A673 (cell line): Measurements from ENCODE around the gene GRIP1. TPM values are rescaled to one million over a fixed set of nuclear protein-coding genes. Genes with fewer than 3 reads are reported as not detected.

Experiments
- BruUV-seq: library from RNA; stranded (reverse); fragments of 400-500 nt; replicated peaks from 2 replicates; lab custom pipeline; 2021; lab: Mats Ljungman, UMichigan
- CTCF ChIA-PET: fragments of 300-600 bp; sonication (Branson Sonifier 250); formaldehyde crosslinking; loops from one replicate; lab custom pipeline; 2022; ENCODE audit warnings: antibody characterized with exemption; lab: Charles Lee
- POLR2A ChIA-PET: fragments of 300-600 bp; sonication (Branson Sonifier 250); formaldehyde crosslinking; loops from one replicate; lab custom pipeline; 2022; ENCODE audit warnings: antibody characterized with exemption; ENCODE audit not compliant: low non-redundant PET; lab: Charles Lee
- DNase-seq: peaks from one replicate; pipeline ENCODE4 v3.0.0-alpha.2; 2015; ENCODE audit warnings: low spot score
- H3K27ac ChIP-seq: fragments of 200-600 bp; sonication (generic); 2 replicates; pipeline ENCODE4 v1.5.1; 2016; ENCODE audit warnings: mixed run types, low read depth, mild to moderate bottlenecking, mixed read lengths, antibody characterized with exemption, low read length; ENCODE audit not compliant: poor library complexity, severe bottlenecking
- H3K27me3 ChIP-seq: fragments of 200-600 bp; sonication (generic); replicated peaks from 2 replicates; pipeline ENCODE4 v1.6.1; 2017; ENCODE audit warnings: mixed run types, low read depth, mild to moderate bottlenecking, mixed read lengths, antibody characterized with exemption, low read length; ENCODE audit not compliant: insufficient read depth, poor library complexity
- H3K36me3 ChIP-seq: fragments of 200-600 bp; sonication (generic); 2 replicates; pipeline ENCODE4 v1.6.1; 2016; ENCODE audit warnings: mixed run types, mild to moderate bottlenecking, mixed read lengths, antibody characterized with exemption, low read length; ENCODE audit not compliant: insufficient read depth, poor library complexity, severe bottlenecking
- H3K4me1 ChIP-seq: fragments of 200-600 bp; sonication (generic); 2 replicates; pipeline ENCODE4 v1.6.1; 2017; ENCODE audit warnings: mixed run types, mild to moderate bottlenecking, mixed read lengths, antibody characterized with exemption, low read length; ENCODE audit not compliant: insufficient read depth, poor library complexity, severe bottlenecking
- H3K4me3 ChIP-seq: fragments of 200-600 bp; sonication (generic); 2 replicates; pipeline ENCODE4 v1.5.1; 2016; ENCODE audit warnings: low read depth, mixed run types, mild to moderate bottlenecking, mixed read lengths, low read length; ENCODE audit not compliant: poor library complexity, severe bottlenecking
- H3K9me3 ChIP-seq: fragments of 200-600 bp; sonication (generic); 2 replicates; pipeline ENCODE4 v1.6.1; 2016; ENCODE audit warnings: mixed run types, low read depth, mild to moderate bottlenecking, mixed read lengths, antibody characterized with exemption, low read length; ENCODE audit not compliant: poor library complexity, severe bottlenecking
- EZH2 ChIP-seq: fragments of 200-600 bp; sonication (generic); IDR thresholded peaks from 2 replicates; pipeline ENCODE4 v1.6.1; 2017; ENCODE audit warnings: borderline replicate concordance, low read depth, mild to moderate bottlenecking, mixed read lengths, antibody characterized with exemption, low read length; ENCODE audit not compliant: poor library complexity, severe bottlenecking
- intact Hi-C: fragments of 100-400 bp; cut with micrococcal nuclease; formaldehyde crosslinking; loops from one replicate; pipeline ENCODE4 v1.10.0; 2022; ENCODE audit not compliant: unreplicated experiment
- total RNA-seq: library from RNA; stranded (reverse); gene quantifications from 2 replicates; pipeline ENCODE4 v1.2.3, GENCODE V29; 2021
- TF ChIP-seq, protein P1 (sequence below): fragments of 300-800, 200-600 bp; sonication (generic); conservative IDR thresholded peaks from 2 replicates; pipeline ENCODE4 v1.5.1; 2017; ENCODE audit warnings: low read depth, mild to moderate bottlenecking, antibody characterized with exemption, low read length, moderate library complexity, mixed read lengths

GRIP1 gene
- total RNA-seq, 1 experiment from 2014 or later = 3.6 TPM

DNA sequence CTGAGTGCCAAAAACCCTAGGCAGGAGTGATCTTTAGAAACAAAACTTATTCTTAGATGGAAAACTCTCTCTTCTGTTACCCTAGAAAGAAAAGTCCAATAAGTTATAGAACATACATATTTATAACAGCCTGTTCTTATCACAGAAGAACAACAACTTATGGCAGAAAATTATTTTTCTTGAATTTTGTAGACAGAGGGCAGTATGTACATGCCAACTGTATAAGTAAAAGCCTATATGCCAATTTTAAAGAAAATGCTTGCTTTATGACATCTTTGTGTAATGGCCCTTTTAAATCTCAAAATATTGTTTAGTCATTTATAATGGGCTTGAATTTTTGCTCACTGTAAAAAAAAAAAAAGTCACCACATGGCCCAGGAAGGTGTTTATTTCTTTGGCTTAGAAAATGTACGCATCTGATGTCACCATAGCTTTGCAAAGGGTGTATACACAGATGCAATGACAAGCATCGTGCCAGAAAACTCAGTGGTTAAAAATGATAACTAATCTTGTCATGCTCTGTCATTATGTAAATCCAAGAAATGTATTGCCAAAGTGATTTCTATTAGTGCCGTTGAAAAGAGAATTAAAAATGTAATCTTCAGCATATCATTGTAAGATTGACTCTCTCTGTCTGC lies 38.3 kb upstream of the GRIP1 start:
- Histone ChIP-seq H3K27me3 (peaks cover 6% of the 10 kb centered on the region), H3K4me3 (no peak overlapping the region), H3K4me1 (no peaks in the 10 kb centered on the region), H3K9me3 (no peaks in the 10 kb centered on the region), H3K27ac (no peak overlapping the region), H3K36me3 (no peaks in the 10 kb centered on the region)
- CTCF ChIA-PET = no interaction called here
- no peak for TF ChIP-seq EZH2
- TF ChIP-seq, protein P1, sequence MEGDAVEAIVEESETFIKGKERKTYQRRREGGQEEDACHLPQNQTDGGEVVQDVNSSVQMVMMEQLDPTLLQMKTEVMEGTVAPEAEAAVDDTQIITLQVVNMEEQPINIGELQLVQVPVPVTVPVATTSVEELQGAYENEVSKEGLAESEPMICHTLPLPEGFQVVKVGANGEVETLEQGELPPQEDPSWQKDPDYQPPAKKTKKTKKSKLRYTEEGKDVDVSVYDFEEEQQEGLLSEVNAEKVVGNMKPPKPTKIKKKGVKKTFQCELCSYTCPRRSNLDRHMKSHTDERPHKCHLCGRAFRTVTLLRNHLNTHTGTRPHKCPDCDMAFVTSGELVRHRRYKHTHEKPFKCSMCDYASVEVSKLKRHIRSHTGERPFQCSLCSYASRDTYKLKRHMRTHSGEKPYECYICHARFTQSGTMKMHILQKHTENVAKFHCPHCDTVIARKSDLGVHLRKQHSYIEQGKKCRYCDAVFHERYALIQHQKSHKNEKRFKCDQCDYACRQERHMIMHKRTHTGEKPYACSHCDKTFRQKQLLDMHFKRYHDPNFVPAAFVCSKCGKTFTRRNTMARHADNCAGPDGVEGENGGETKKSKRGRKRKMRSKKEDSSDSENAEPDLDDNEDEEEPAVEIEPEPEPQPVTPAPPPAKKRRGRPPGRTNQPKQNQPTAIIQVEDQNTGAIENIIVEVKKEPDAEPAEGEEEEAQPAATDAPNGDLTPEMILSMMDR = no peak
- intact Hi-C loops = no loop called here
- no TSS peak for BruUV-seq
- no peak for DNase-seq
- POLR2A ChIA-PET = no interaction called here

DNA sequence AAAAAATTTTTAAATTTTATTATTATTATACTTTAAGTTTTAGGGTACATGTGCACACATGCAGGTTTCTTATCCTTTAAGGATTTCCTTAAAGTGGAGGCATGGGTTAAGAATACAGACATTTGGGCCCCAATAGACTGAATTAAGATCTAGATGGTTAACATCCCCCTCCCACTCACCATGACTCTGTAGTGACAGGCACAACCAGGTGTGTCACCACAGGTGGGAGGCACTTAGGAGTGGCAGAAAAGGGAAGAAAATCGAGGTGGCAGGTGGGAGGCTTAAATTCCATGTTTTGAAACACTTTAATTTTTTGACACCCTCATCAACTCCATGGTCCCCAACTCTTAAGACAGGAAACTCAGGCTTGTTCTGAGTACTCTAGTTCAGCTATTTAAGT lies 37.6 kb upstream of the GRIP1 start:
- ChIA-PET CTCF (no interaction called here), POLR2A (no interaction called here)
- H3K9me3 ChIP-seq = no peaks in the 10 kb centered on the region
- no TSS peak for BruUV-seq
- intact Hi-C loops = no loop called here
- H3K36me3 ChIP-seq = no peaks in the 10 kb centered on the region
- no peak overlapping the region for H3K27ac ChIP-seq
- H3K4me3 ChIP-seq = no peak overlapping the region
- DNase-seq = no peak
- no peaks in the 10 kb centered on the region for H3K4me1 ChIP-seq
- TF ChIP-seq EZH2 = no peak
- TF ChIP-seq, protein P1 = no peak
- peaks cover 11% of the 10 kb centered on the region for H3K27me3 ChIP-seq

DNA sequence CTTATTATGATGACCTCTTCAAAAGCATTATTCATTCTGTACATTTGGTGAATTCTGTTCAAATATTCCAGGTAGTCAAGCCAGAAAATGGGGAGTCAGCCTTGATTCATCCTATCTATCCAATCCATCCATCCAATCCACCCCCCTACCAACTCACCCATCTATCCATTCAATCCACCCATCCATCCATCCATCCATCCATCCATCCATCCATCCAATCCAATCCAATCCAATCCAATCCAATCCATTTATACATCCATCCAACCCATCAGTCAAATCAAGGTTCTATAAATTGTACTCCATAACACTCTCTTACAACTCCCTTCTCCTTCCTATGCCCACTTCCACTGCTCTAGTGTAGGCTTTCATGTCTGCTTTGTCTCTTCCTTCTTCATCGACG lies 35.8 kb upstream of the GRIP1 start:
- DNase-seq = no peak
- Histone ChIP-seq H3K4me1 (no peaks in the 10 kb centered on the region), H3K36me3 (no peaks in the 10 kb centered on the region), H3K4me3 (no peak overlapping the region), H3K27me3 (peaks cover 25% of the 10 kb centered on the region), H3K9me3 (no peaks in the 10 kb centered on the region), H3K27ac (no peak overlapping the region)
- intact Hi-C loops = no loop called here
- POLR2A ChIA-PET = no interaction called here
- CTCF ChIA-PET = no interaction called here
- no peak for TF ChIP-seq EZH2
- TF ChIP-seq, protein P1 = no peak
- no TSS peak for BruUV-seq
